K562 (cell line): ENCODE results near the gene CBFA2T2.

Source experiments
- KAT8 ChIP-seq: fragments of 450-650 bp; IDR thresholded peaks from 2 replicates; pipeline ENCODE4 v1.6.1; 2016; ENCODE audit warnings: low read depth, mild to moderate bottlenecking
- ZNF146 ChIP-seq: IDR thresholded peaks from one replicate; pipeline ENCODE4 v1.6.1; 2018; ENCODE audit warnings: missing compliant biosample characterization; ENCODE audit not compliant: unreplicated experiment

DNA sequence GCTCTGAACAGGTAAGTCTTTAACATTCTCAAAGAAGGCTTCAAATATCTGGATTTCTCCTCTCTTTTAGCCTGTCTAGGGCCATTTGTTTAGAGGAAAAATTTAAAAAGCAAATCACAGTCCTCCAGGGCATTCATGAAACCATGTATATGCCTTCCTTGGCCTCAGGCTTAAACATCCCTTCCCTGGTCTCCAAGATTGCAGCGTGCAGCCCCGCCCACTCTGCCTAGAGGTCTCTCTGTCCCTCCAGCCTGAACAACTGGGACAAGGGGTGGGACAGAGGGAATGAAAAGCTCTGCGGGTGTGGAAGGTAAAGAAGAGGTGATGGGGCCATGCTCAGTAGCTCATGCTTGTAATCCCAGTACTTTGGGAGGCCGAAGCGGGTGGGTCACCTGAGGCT, 9.8 kb upstream of the CBFA2T2 start:
- no peak for TF ChIP-seq KAT8
- TF ChIP-seq ZNF146 (CRISPR knock-in tag), result no peak
